ENCODE results near the gene PTPRG. TPM values are rescaled to one million over a fixed set of nuclear protein-coding genes. Genes with fewer than 3 reads are reported as not detected.

Gene PTPRG
- total RNA-seq, 1 experiment from 2014 or later: 32.1 TPM

DNA sequence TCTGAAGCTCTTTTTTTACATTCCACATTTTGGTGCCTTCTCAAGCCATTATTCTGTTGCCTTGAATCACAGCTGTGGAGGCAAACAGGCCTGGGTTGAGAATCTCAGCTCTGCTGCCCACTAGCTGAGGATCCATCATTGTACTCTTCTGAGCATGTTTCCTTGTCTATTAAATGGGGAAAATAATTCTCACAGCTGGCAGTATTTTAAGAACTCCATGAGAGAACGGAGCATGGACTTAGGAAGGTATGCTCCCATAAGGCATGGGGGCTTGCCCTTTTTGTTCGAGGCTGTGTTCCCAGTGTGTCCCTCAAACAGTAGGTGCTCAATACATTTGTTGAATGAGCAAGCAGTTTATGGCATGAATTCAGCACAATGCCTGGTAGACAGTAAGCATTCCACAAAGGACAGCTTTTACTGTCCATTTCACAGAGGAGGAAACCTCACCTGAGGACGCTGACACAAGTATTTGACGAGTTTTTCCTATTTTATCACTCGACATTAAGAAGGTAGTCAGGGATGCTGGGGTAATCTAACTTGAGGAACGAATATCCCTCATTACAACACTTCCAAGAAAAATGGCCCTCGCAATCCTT lies 2.1 kb upstream of the PTPRG start:
- Histone ChIP-seq H3K9ac (ENCODE audit: low read length) (no peak overlapping the region), H3K4me3 (replicated peaks in 1 of 2; ENCODE audit: low read depth in 1 of 2, low read length in 2 of 2) (peak overlapping the region in 1 of 2 experiments; percentile 83; a peak in 1 of 4 replicates), H3K79me2 (ENCODE audit: insufficient read depth, low read length) (peaks cover 14% of the 10 kb centered on the region), H3K9me3 (ENCODE audit: control insufficient read depth in 1 of 2, insufficient read depth in 1 of 2, low read depth in 1 of 2, low read length in 2 of 2) (no peaks in the 10 kb centered on the region), H3K9me2 (ENCODE audit: insufficient read depth) (no peaks in the 10 kb centered on the region), H3K27me3 (ENCODE audit: insufficient read depth, low read length) (no peaks in the 10 kb centered on the region), H3K4me2 (ENCODE audit: low read length) (peak overlapping the region; percentile 91), H4K20me1 (ENCODE audit: insufficient read depth) (no peaks in the 10 kb centered on the region), H3K27ac (ENCODE audit: low read depth, low read length) (no peak overlapping the region), H3K36me3 (ENCODE audit: control insufficient read depth in 1 of 2, insufficient read depth in 2 of 2, low read length in 2 of 2) (no peaks in the 10 kb centered on the region), H2AFZ (ENCODE audit: low read depth, low read length, poor library complexity, severe bottlenecking) (peak overlapping the region; percentile 56), H3K4me1 (ENCODE audit: control insufficient read depth in 1 of 2, insufficient read depth in 2 of 2, low read length in 2 of 2) (peaks cover 10 to 17% of the 10 kb centered on the region in 2 experiments)
- intact Hi-C loops (cut with micrococcal nuclease): no loop called here
- DNase-seq (ENCODE audit: low read depth, low spot score): no peak
- ChIA-PET RAD21 (ENCODE audit: low non-redundant PET in 1 of 2, low total read pairs in 2 of 2, uncharacterized antibody in 2 of 2, unreplicated experiment in 2 of 2) (no interaction called here), POLR2A (no interaction called here), CTCF (interaction anchor here (1.2 kb wide), 1 partner anchor 29 kb away, joined by 3 read pairs; no protein-coding TSS in a partner anchor)
- TF ChIP-seq EZH2phosphoT487 (IDR thresholded peaks at IDR 0.05; ENCODE audit: borderline replicate concordance): no peak
- TF ChIP-seq SP1 (IDR thresholded peaks at IDR 0.05; ENCODE audit: low read depth): no peak
- no peak for TF ChIP-seq JUND (IDR thresholded peaks at IDR 0.05)
- TF ChIP-seq CTCF (IDR thresholded peaks at IDR 0.05 in 2 of 3, conservative IDR thresholded peaks at IDR 0.05 in 1 of 3; ENCODE audit: borderline replicate concordance in 1 of 3, insufficient read depth in 1 of 3, low read depth in 2 of 3, low read length in 2 of 3): 0 out of 6 replicates have a peak, but pooled peaks of 2 of the 3 experiments have one; percentile 12 to 16
- no peak for TF ChIP-seq TCF7L2 (IDR thresholded peaks at IDR 0.05; ENCODE audit: borderline replicate concordance, extremely low read depth, insufficient read depth, insufficient read length)
- TF ChIP-seq POLR2AphosphoS5 (IDR thresholded peaks at IDR 0.05; ENCODE audit: low read depth, low read length): no peak
- ATAC-seq: no peak
- no TSS peak for BruUV-seq (replicated peaks)
